Naive thymus-derived CD4-positive, alpha-beta T cell (primary cell): ENCODE results near the gene IFNA13. TPM values are rescaled to one million over a fixed set of nuclear protein-coding genes. Genes with fewer than 3 reads are reported as not detected.

Source experiments
- ATAC-seq: fragments of 150-1000 bp; cut with Tn5 transposase; 2 replicates; pipeline ENCODE4 v1.10.0; 2021; ENCODE audit warnings: mild to moderate bottlenecking, moderate library complexity
- CTCF ChIA-PET: fragments of 350-600 bp; sonication (Branson Sonifier 250); formaldehyde crosslinking; loops from one replicate; lab custom pipeline; 2021; ENCODE audit warnings: antibody characterized with exemption; lab: Charles Lee
- POLR2A ChIA-PET: fragments of 350-600 bp; sonication (Branson Sonifier 250); formaldehyde crosslinking; loops from one replicate; lab custom pipeline; 2021; ENCODE audit warnings: antibody characterized with exemption, inconsistent platforms; lab: Charles Lee
- DNase-seq, 9 donors: peaks; one replicate each; pipeline versions ENCODE4 v3.0.0 to v3.0.0-alpha.2; 2020 to 2022; ENCODE audit warnings: mixed read lengths in 1 of 9
- H3K27ac ChIP-seq: one replicate; pipeline ENCODE4 v1.7.0; 2013; ENCODE audit warnings: mild to moderate bottlenecking, low read depth, low read length, moderate library complexity
- H3K27me3 ChIP-seq, 2 donors: one replicate each; pipeline ENCODE4 v1.7.0; 2013; ENCODE audit warnings: low read length in 2 of 2, mild to moderate bottlenecking in 2 of 2, moderate library complexity in 2 of 2; ENCODE audit not compliant: control insufficient read depth in 2 of 2, insufficient read depth in 2 of 2
- H3K36me3 ChIP-seq, 3 experiments: 1 replicate in 2 of 3; 2 replicates in 1 of 3; pipeline ENCODE4 v1.7.0; 2013; ENCODE audit warnings: low read length in 3 of 3, mild to moderate bottlenecking in 3 of 3, moderate library complexity in 1 of 3; ENCODE audit not compliant: insufficient read depth in 3 of 3, control insufficient read depth in 2 of 3
- H3K4me1 ChIP-seq, 2 donors: one replicate each; pipeline ENCODE4 v1.7.0; 2013; ENCODE audit warnings: low read length in 2 of 2, mild to moderate bottlenecking in 2 of 2, moderate library complexity in 1 of 2; ENCODE audit not compliant: control insufficient read depth in 2 of 2, insufficient read depth in 2 of 2
- H3K4me3 ChIP-seq: 2 replicates; pipeline ENCODE4 v1.7.0; 2013; ENCODE audit warnings: mild to moderate bottlenecking, low read length
- H3K9me3 ChIP-seq, 3 experiments: 1 replicate in 2 of 3; 2 replicates in 1 of 3; pipeline ENCODE4 v1.7.0; 2013; ENCODE audit warnings: low read length in 3 of 3; ENCODE audit not compliant: control insufficient read depth in 2 of 3
- H3K27ac Mint-ChIP-seq, 9 donors: one replicate each; pipeline ENCODE4 v1.8.0; 2020 to 2022; ENCODE audit warnings: mixed read lengths in 9 of 9, mild to moderate bottlenecking in 8 of 9, moderate library complexity in 5 of 9, inconsistent platforms in 2 of 9
- H3K27me3 Mint-ChIP-seq, 5 donors: one replicate each; pipeline ENCODE4 v1.8.0; 2021 to 2022; ENCODE audit warnings: mixed read lengths in 5 of 5, mild to moderate bottlenecking in 1 of 5
- H3K36me3 Mint-ChIP-seq, 5 donors: one replicate each; pipeline ENCODE4 v1.8.0; 2020 to 2022; ENCODE audit warnings: mixed read lengths in 5 of 5, mild to moderate bottlenecking in 3 of 5, inconsistent platforms in 1 of 5
- H3K4me1 Mint-ChIP-seq, 7 donors: one replicate each; pipeline ENCODE4 v1.8.0; 2020 to 2022; ENCODE audit warnings: mixed read lengths in 7 of 7, mild to moderate bottlenecking in 3 of 7, inconsistent platforms in 1 of 7
- H3K4me3 Mint-ChIP-seq, 10 donors: one replicate each; pipeline ENCODE4 v1.8.0; 2020 to 2022; ENCODE audit warnings: mild to moderate bottlenecking in 10 of 10, mixed read lengths in 10 of 10, moderate library complexity in 6 of 10, inconsistent platforms in 2 of 10
- H3K9me3 Mint-ChIP-seq, 11 donors: one replicate each; pipeline ENCODE4 v1.8.0; 2020 to 2022; ENCODE audit warnings: mixed read lengths in 11 of 11, mild to moderate bottlenecking in 4 of 11, inconsistent platforms in 1 of 11, moderate library complexity in 1 of 11
- intact Hi-C, 2 donors: fragments of 100-400 bp; cut with micrococcal nuclease; formaldehyde crosslinking; loops; one replicate each; pipeline ENCODE4 v1.15.1; 2023
- polyA plus RNA-seq, 2 donors: library from polyadenylated mRNA; unstranded; fragments of 300-500 nt; fragmentation: Illumina TruSeq; gene quantifications; one replicate each; pipeline ENCODE4 v1.2.3, GENCODE V29; 2021
- total RNA-seq, 6 experiments: library from RNA in 5 of 6; stranded (reverse) in 5 of 6; gene quantifications; 1 replicate in 5 of 6; 2 replicates in 1 of 6; pipeline ENCODE4 v1.2.3 and lab custom pipeline; 2021 to 2026

IFNA13 gene
- not detected for total RNA-seq
- not detected for polyA plus RNA-seq
- not detected for total RNA-seq (lab: John Stamatoyannopoulos, UW)

- no peaks in the 10 kb centered on the region for H3K36me3 Mint-ChIP-seq
- intact Hi-C loops, result no loop called here
- no peak within 1 kb of the TSS for H3K4me3 Mint-ChIP-seq
- Histone ChIP-seq H3K27ac (no peak within 1 kb of the TSS), H3K36me3 (no peaks in the 10 kb centered on the region), H3K4me3 (no peak within 1 kb of the TSS), H3K27me3 (no peaks in the 10 kb centered on the region), H3K9me3 (no peaks in the 10 kb centered on the region), H3K4me1 (no peaks in the 10 kb centered on the region)
- ATAC-seq (no peak), DNase-seq (no peak)
- H3K9me3 Mint-ChIP-seq, result no peaks in the 10 kb centered on the region
- peaks cover 17 to 58% (median 32%) of the 10 kb centered on the region in 5 donors for H3K27me3 Mint-ChIP-seq
- no peak within 1 kb of the TSS for H3K27ac Mint-ChIP-seq
- POLR2A ChIA-PET, result no interaction called here
- no peaks in the 10 kb centered on the region for H3K4me1 Mint-ChIP-seq
- CTCF ChIA-PET, result no interaction called here
Observed at GRCh38 chr9:21367957-21368356, at the start of gene IFNA13. IFNA13 (minus strand) TSS chr9:21368057; CDS start chr9:21368010, 47 bp downstream.

- Mint-ChIP-seq H3K36me3 (no peaks in the 10 kb centered on the region), H3K27ac (no peak overlapping the region), H3K27me3 (peaks cover 0 to 32% (median 5%) of the 10 kb centered on the region in 5 donors), H3K4me3 (no peak overlapping the region), H3K4me1 (peaks cover 0 to 18% (median 16%) of the 10 kb centered on the region in 7 donors), H3K9me3 (no peaks in the 10 kb centered on the region)
- Histone ChIP-seq H3K36me3 (no peaks in the 10 kb centered on the region), H3K27me3 (no peaks in the 10 kb centered on the region), H3K9me3 (no peaks in the 10 kb centered on the region), H3K4me3 (no peak overlapping the region), H3K4me1 (peaks cover 0 to 7% of the 10 kb centered on the region in 2 donors), H3K27ac (no peak overlapping the region)
- intact Hi-C loops, result no loop called here
- ATAC-seq (no peak), DNase-seq (no peak)
- POLR2A ChIA-PET, result no interaction called here
- CTCF ChIA-PET, result no interaction called here
Observed at GRCh38 chr9:21415493-21416267, 47.8 kb upstream of the IFNA13 start.

GRCh38 chr9:21414220-21414940 is 46.5 kb upstream of the IFNA13 start:
- H3K9me3 Mint-ChIP-seq, result no peaks in the 10 kb centered on the region
- no peaks in the 10 kb centered on the region for H3K9me3 ChIP-seq
- H3K36me3 ChIP-seq, result no peaks in the 10 kb centered on the region
- DNase-seq (no peak), ATAC-seq (no peak)
- peaks cover 0 to 18% (median 16%) of the 10 kb centered on the region in 7 donors for H3K4me1 Mint-ChIP-seq
- H3K27me3 Mint-ChIP-seq, result peaks cover 0 to 33% (median 10%) of the 10 kb centered on the region in 5 donors
- H3K27ac Mint-ChIP-seq, result no peak overlapping the region
- ChIA-PET POLR2A (no interaction called here), CTCF (no interaction called here)
- H3K27ac ChIP-seq, result no peak overlapping the region
- no peaks in the 10 kb centered on the region for H3K27me3 ChIP-seq
- no peaks in the 10 kb centered on the region for H3K36me3 Mint-ChIP-seq
- intact Hi-C loops, result no loop called here
- no peak overlapping the region for H3K4me3 Mint-ChIP-seq
- peaks cover 0 to 7% of the 10 kb centered on the region in 2 donors for H3K4me1 ChIP-seq
- no peak overlapping the region for H3K4me3 ChIP-seq

- peaks cover 0 to 18% (median 16%) of the 10 kb centered on the region in 7 donors for H3K4me1 Mint-ChIP-seq
Observed at GRCh38 chr9:21413624-21414023, 45.8 kb upstream of the IFNA13 start.

GRCh38 chr9:21413151-21413550 is 45.3 kb upstream of the IFNA13 start:
- ChIA-PET POLR2A (no interaction called here), CTCF (no interaction called here)
- Histone ChIP-seq H3K36me3 (no peaks in the 10 kb centered on the region), H3K27me3 (no peaks in the 10 kb centered on the region), H3K27ac (no peak overlapping the region), H3K4me1 (peaks cover 0 to 7% of the 10 kb centered on the region in 2 donors), H3K9me3 (no peaks in the 10 kb centered on the region), H3K4me3 (no peak overlapping the region)
- peaks cover 0 to 18% (median 16%) of the 10 kb centered on the region in 7 donors for H3K4me1 Mint-ChIP-seq
- ATAC-seq (no peak), DNase-seq (no peak)
- no peaks in the 10 kb centered on the region for H3K36me3 Mint-ChIP-seq
- no peak overlapping the region for H3K4me3 Mint-ChIP-seq
- peaks cover 0 to 36% (median 10%) of the 10 kb centered on the region in 5 donors for H3K27me3 Mint-ChIP-seq
- no peak overlapping the region for H3K27ac Mint-ChIP-seq
- H3K9me3 Mint-ChIP-seq, result no peaks in the 10 kb centered on the region
- intact Hi-C loops, result no loop called here

More at GRCh38 chr9:21413624-21414023, 45.8 kb upstream of the IFNA13 start:
- Mint-ChIP-seq H3K27ac (no peak overlapping the region), H3K36me3 (no peaks in the 10 kb centered on the region), H3K4me3 (peak overlapping the region in 2 of 10 donors; percentile 17 to 36), H3K9me3 (no peaks in the 10 kb centered on the region), H3K27me3 (peaks cover 0 to 36% (median 10%) of the 10 kb centered on the region in 5 donors)
- no peak overlapping the region for H3K27ac ChIP-seq
- no peaks in the 10 kb centered on the region for H3K36me3 ChIP-seq
- H3K9me3 ChIP-seq, result no peaks in the 10 kb centered on the region
- ChIA-PET CTCF (no interaction called here), POLR2A (no interaction called here)
- peak in 5 of 9 donors; percentile 14 to 31 (median 22) for DNase-seq
- no peaks in the 10 kb centered on the region for H3K27me3 ChIP-seq
- peaks cover 0 to 7% of the 10 kb centered on the region in 2 donors for H3K4me1 ChIP-seq
- intact Hi-C loops, result no loop called here
- H3K4me3 ChIP-seq, result no peak overlapping the region
- peak; percentile 70 for ATAC-seq

- H3K36me3 ChIP-seq, result no peaks in the 10 kb centered on the region
- no peak overlapping the region for H3K27ac ChIP-seq
- POLR2A ChIA-PET, result interaction anchor here (0.6 kb wide), 1 partner anchor 322 kb away, joined by 3 read pairs; no protein-coding TSS in a partner anchor
- DNase-seq (no peak), ATAC-seq (no peak)
- no peak overlapping the region for H3K27ac Mint-ChIP-seq
- no peaks in the 10 kb centered on the region for H3K27me3 ChIP-seq
- no peak overlapping the region for H3K4me3 Mint-ChIP-seq
- CTCF ChIA-PET, result interaction anchor here (0.6 to 0.7 kb wide), 3 partner anchors 9 to 23 kb away, joined by 3 read pairs; no protein-coding TSS in a partner anchor
- H3K9me3 Mint-ChIP-seq, result no peaks in the 10 kb centered on the region
- intact Hi-C loops, result no loop called here
- H3K27me3 Mint-ChIP-seq, result peaks cover 0 to 37% (median 10%) of the 10 kb centered on the region in 5 donors
- H3K4me1 ChIP-seq, result peaks cover 0 to 7% of the 10 kb centered on the region in 2 donors
- no peaks in the 10 kb centered on the region for H3K9me3 ChIP-seq
- H3K4me1 Mint-ChIP-seq, result peaks cover 0 to 18% (median 16%) of the 10 kb centered on the region in 7 donors
- no peak overlapping the region for H3K4me3 ChIP-seq
- H3K36me3 Mint-ChIP-seq, result no peaks in the 10 kb centered on the region
Observed at GRCh38 chr9:21412107-21412506, 44.2 kb upstream of the IFNA13 start.
